HG03460 (cell line): ENCODE data around the gene DGLUCY.
"Not testable (repeated sequence)": the region's sequence is repeated elsewhere in the genome, so short reads cannot be mapped to it uniquely, and the experiment has no call there.

Experiments
- ATAC-seq: cut with Tn5 transposase; IDR thresholded peaks from one replicate; pipeline ENCODE4 v1.9.1; 2021; ENCODE audit not compliant: unreplicated experiment

DGLUCY gene

GRCh38 chr14:91204657-91205056 lies 90.8 kb downstream of the DGLUCY start:
- ATAC-seq: no peak

- ATAC-seq: no peak
These were observed 91.6 kb downstream of the DGLUCY start for GRCh38 chr14:91205459-91205858.

GRCh38 chr14:91207008-91207407 lies 93.1 kb downstream of the DGLUCY start:
- ATAC-seq: no peak

- ATAC-seq: no peak
These were observed 97.1 kb downstream of the DGLUCY start for GRCh38 chr14:91211017-91211416.

GRCh38 chr14:91214306-91214705 lies 100.4 kb downstream of the DGLUCY start:
- no peak for ATAC-seq

GRCh38 chr14:91215381-91215780 lies 101.5 kb downstream of the DGLUCY start:
- ATAC-seq: no peak

- ATAC-seq: no peak
These were observed 102.9 kb downstream of the DGLUCY start for GRCh38 chr14:91216731-91217226.

- no peak for ATAC-seq
These were observed 104.1 kb downstream of the DGLUCY start for GRCh38 chr14:91218014-91218413.

- no peak for ATAC-seq
These were observed 105.9 kb downstream of the DGLUCY start for GRCh38 chr14:91219517-91220389.

- ATAC-seq: no peak
These were observed 106.7 kb downstream of the DGLUCY start for GRCh38 chr14:91220581-91221000.

- ATAC-seq: no peak
These were observed 107.4 kb downstream of the DGLUCY start for GRCh38 chr14:91221270-91221669.

- no peak for ATAC-seq
These were observed 109.3 kb downstream of the DGLUCY start for GRCh38 chr14:91223028-91223783.

GRCh38 chr14:91225025-91225424 lies 111.2 kb downstream of the DGLUCY start:
- no peak for ATAC-seq

GRCh38 chr14:91226360-91226759 lies 112.5 kb downstream of the DGLUCY start:
- ATAC-seq: not testable (repeated sequence)

GRCh38 chr14:91227183-91227628 lies 113.3 kb downstream of the DGLUCY start:
- ATAC-seq: no peak

GRCh38 chr14:91228112-91229004 lies 114.5 kb downstream of the DGLUCY start:
- ATAC-seq: peak; percentile 67

- no peak for ATAC-seq
These were observed 115.1 kb downstream of the DGLUCY start for GRCh38 chr14:91229005-91229382.

- ATAC-seq: peak; percentile 85
These were observed 115.9 kb downstream of the DGLUCY start for GRCh38 chr14:91229743-91230200.

GRCh38 chr14:91230397-91231035 lies 116.6 kb downstream of the DGLUCY start:
- no peak for ATAC-seq

- ATAC-seq: no peak
These were observed 117.6 kb downstream of the DGLUCY start for GRCh38 chr14:91231446-91231845.
